BJ (cell line): ENCODE data around the gene VSIG2. TPM values are rescaled to one million over a fixed set of nuclear protein-coding genes. Genes with fewer than 3 reads are reported as not detected.

Source experiments
- CTCF ChIA-PET: fragments of 350-600 bp; formaldehyde crosslinking; extraction: SDS; loops from one replicate; lab custom pipeline; 2021; ENCODE audit warnings: antibody characterized with exemption, inconsistent platforms; lab: Yijun Ruan, JAX
- POLR2A ChIA-PET: fragments of 300-600 bp; sonication (Branson Sonifier 250); formaldehyde crosslinking; extraction: SDS; loops from one replicate; lab custom pipeline; 2021; ENCODE audit warnings: antibody characterized with exemption; lab: Charles Lee
- DNase-seq: peaks from one replicate; pipeline ENCODE4 v3.0.0-alpha.2; 2011; ENCODE audit warnings: low read depth
- H3K27me3 ChIP-seq: 2 replicates; pipeline ENCODE4 v1.6.0; 2011; ENCODE audit warnings: low read length; ENCODE audit not compliant: control insufficient read depth, insufficient read depth
- H3K36me3 ChIP-seq: 2 replicates; pipeline ENCODE4 v1.5.1; 2011; ENCODE audit warnings: low read length; ENCODE audit not compliant: control insufficient read depth, insufficient read depth
- H3K4me3 ChIP-seq: 2 replicates; pipeline ENCODE4 v1.5.1; 2011; ENCODE audit warnings: low read depth, mild to moderate bottlenecking, control low read depth, low read length
- CTCF ChIP-seq: IDR thresholded peaks from 2 replicates; pipeline ENCODE4 v1.5.1; 2011; ENCODE audit warnings: low read depth, mild to moderate bottlenecking, control low read depth, inconsistent platforms, low read length, moderate library complexity; ENCODE audit not compliant: insufficient read depth
- polyA plus RNA-seq: library from polyadenylated mRNA; depleted of rRNA; stranded (reverse); fragments of >200 nt; gene quantifications from 2 replicates; pipeline ENCODE4 v1.2.3, GENCODE V29; 2011

The VSIG2 gene
- polyA plus RNA-seq, 1 experiment: not detected

DNA sequence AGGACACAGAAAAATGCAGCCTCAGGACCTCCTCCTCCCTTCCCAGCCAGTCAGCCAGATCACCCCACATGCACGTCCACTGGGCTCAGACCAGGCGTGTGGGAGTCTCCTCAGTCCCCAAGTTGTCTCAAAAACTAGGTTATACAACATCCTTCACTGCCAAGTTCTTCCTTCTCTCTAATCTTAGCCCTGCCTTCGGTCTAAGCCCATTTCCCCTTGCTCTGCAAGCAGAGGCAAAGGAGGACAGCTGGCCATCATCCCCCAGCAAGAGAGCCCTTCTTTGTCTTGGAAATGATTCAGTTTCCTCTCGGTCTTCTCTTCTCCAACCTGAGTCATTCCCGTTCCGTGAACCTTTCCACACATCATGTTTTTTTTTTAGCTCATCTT, 26.3 kb downstream of the VSIG2 start:
- no peak overlapping the region for H3K4me3 ChIP-seq
- H3K27me3 ChIP-seq: peaks cover 15% of the 10 kb centered on the region
- ChIA-PET CTCF (interaction anchor here (0.9 kb wide), 1 partner anchor 140 kb away, joined by 3 read pairs; no protein-coding TSS in a partner anchor), POLR2A (no interaction called here)
- no peaks in the 10 kb centered on the region for H3K36me3 ChIP-seq
- DNase-seq: no peak
- no peak for TF ChIP-seq CTCF

DNA sequence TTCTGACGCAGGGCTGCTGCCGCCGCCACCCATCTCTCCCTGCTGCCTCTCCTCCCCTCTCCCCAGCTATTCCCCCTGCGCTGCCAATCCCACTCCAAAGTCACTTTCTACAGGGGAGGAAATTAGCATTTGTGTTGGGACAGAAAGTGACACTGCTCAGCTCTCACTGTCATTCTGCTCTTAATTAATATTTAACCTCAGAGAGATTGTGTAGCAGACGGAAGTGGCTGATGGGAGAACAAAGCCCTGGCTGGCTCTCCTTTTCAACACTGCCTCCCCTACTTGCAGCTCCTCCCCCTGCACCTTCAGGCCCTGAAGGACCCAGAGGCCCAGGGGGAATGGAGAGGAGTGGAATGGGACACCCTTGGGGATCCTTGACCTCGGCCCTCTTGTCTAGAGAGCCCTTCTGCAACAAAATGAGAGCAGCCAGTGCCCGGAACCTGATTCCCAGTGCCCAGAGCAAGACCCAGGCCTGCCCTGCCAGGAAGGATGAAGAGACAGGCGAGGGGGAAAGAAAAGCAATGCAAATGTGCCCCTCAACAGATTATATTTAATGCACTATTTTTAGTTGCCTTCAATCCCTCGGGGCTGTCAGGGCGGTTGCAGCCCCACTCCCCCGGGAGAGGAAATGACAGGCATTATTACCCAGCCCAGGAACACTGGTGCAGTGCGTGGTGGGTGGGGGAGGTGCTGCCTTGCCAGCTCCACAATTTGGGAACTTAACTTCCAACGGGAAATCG, 26.9 kb downstream of the VSIG2 start:
- POLR2A ChIA-PET: no interaction called here

GRCh38 chr11:124722176-124722575, 29.9 kb downstream of the VSIG2 start:
- H3K27me3 ChIP-seq: peaks cover 38% of the 10 kb centered on the region
- H3K4me3 ChIP-seq: no peak overlapping the region
- CTCF ChIA-PET: no interaction called here
- TF ChIP-seq CTCF: no peak
- no peaks in the 10 kb centered on the region for H3K36me3 ChIP-seq
- no peak for DNase-seq
- POLR2A ChIA-PET: no interaction called here

More for the DNA sequence above, 26.9 kb downstream of the VSIG2 start:
- no peak overlapping the region for H3K4me3 ChIP-seq
- peaks cover 18% of the 10 kb centered on the region for H3K27me3 ChIP-seq
- no peak for DNase-seq
- CTCF ChIA-PET: interaction anchor here (0.9 kb wide), 1 partner anchor 141 kb away, joined by 3 read pairs; no protein-coding TSS in a partner anchor
- no peaks in the 10 kb centered on the region for H3K36me3 ChIP-seq
- TF ChIP-seq CTCF: no peak

GRCh38 chr11:124719534-124719933, 32.5 kb downstream of the VSIG2 start:
- DNase-seq: no peak
- ChIA-PET CTCF (interaction anchor here (1.5 to 1.7 kb wide), 3 partner anchors 11 to 27 kb away, joined by 3 to 4 read pairs (median 4); partner anchors contain the start of gene NRGN), POLR2A (no interaction called here)
- peaks cover 40% of the 10 kb centered on the region for H3K27me3 ChIP-seq
- no peak overlapping the region for H3K4me3 ChIP-seq
- no peaks in the 10 kb centered on the region for H3K36me3 ChIP-seq
- TF ChIP-seq CTCF: no peak

DNA sequence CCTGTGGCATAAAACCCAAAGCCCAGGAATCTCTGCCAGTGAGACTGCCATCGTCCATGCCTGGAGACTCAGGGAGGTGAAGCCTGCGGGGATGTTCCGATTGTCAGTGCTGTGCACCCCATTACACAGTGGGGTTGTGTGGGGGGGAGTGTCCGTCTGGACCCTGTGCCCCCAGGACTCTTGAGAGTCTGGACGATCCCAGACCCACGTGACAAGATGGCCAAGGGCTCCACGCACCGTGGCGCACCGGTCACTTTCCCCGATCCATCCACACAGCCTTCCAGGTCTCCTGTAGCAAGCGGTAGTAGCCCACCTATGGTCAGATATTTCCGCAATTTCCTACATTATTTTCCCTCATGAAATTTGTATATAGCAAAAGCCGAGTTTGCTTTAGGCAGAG, 33.3 kb downstream of the VSIG2 start:
- peaks cover 40% of the 10 kb centered on the region for H3K27me3 ChIP-seq
- CTCF ChIA-PET: no interaction called here

More for the DNA sequence above, 33.3 kb downstream of the VSIG2 start:
- no peak for TF ChIP-seq CTCF
- Histone ChIP-seq H3K36me3 (no peaks in the 10 kb centered on the region), H3K4me3 (no peak overlapping the region)
- POLR2A ChIA-PET: no interaction called here
- DNase-seq: no peak
